BJ (cell line): ENCODE measurements around the gene OR8B4. TPM values are rescaled to one million over a fixed set of nuclear protein-coding genes. Genes with fewer than 3 reads are reported as not detected.
"Not testable (repeated sequence)": the region's sequence is repeated elsewhere in the genome, so short reads cannot be mapped to it uniquely, and the experiment has no call there.

Source experiments
- CTCF ChIA-PET: fragments of 350-600 bp; formaldehyde crosslinking; extraction: SDS; loops from one replicate; lab custom pipeline; 2021; ENCODE audit warnings: antibody characterized with exemption, inconsistent platforms; lab: Yijun Ruan, JAX
- POLR2A ChIA-PET: fragments of 300-600 bp; sonication (Branson Sonifier 250); formaldehyde crosslinking; extraction: SDS; loops from one replicate; lab custom pipeline; 2021; ENCODE audit warnings: antibody characterized with exemption; lab: Charles Lee
- DNase-seq: peaks from one replicate; pipeline ENCODE4 v3.0.0-alpha.2; 2011; ENCODE audit warnings: low read depth
- H3K27me3 ChIP-seq: 2 replicates; pipeline ENCODE4 v1.6.0; 2011; ENCODE audit warnings: low read length; ENCODE audit not compliant: control insufficient read depth, insufficient read depth
- H3K36me3 ChIP-seq: 2 replicates; pipeline ENCODE4 v1.5.1; 2011; ENCODE audit warnings: low read length; ENCODE audit not compliant: control insufficient read depth, insufficient read depth
- H3K4me3 ChIP-seq: 2 replicates; pipeline ENCODE4 v1.5.1; 2011; ENCODE audit warnings: low read depth, mild to moderate bottlenecking, control low read depth, low read length
- polyA plus RNA-seq: library from polyadenylated mRNA; depleted of rRNA; stranded (reverse); fragments of >200 nt; gene quantifications from 2 replicates; pipeline ENCODE4 v1.2.3, GENCODE V29; 2011
- TF ChIP-seq, protein P1 (sequence below): IDR thresholded peaks from 2 replicates; pipeline ENCODE4 v1.5.1; 2011; ENCODE audit warnings: low read depth, mild to moderate bottlenecking, control low read depth, inconsistent platforms, low read length, moderate library complexity; ENCODE audit not compliant: insufficient read depth

The OR8B4 gene
- polyA plus RNA-seq, 1 experiment, result not detected

DNA sequence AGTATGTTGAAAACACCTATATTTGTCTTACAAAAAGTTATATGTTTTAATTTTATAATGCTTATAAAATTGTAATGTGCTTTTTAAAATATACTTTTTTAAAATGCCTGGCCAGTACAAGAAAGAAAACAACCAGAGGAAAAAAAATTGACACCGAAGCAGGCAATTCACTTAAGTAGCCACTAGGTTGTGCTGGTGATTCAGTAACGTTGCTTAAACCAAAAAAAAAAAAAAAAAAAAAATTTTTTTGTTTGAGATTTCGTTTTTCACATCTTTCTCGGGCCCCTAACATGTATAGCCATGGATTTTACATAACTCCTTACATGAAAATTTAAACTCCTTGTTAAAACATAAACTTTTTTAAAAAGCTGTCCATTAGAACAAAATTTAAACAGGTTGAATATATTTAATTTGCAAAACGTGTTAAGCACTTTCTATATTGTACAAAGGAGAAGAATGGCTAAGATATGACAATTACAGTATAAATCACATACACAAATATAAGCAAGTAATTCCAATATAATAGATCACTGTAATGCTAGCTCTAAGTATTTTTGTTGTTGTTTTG is 9.2 kb downstream of the OR8B4 start:
- DNase-seq, result no peak
- TF ChIP-seq, protein P1, sequence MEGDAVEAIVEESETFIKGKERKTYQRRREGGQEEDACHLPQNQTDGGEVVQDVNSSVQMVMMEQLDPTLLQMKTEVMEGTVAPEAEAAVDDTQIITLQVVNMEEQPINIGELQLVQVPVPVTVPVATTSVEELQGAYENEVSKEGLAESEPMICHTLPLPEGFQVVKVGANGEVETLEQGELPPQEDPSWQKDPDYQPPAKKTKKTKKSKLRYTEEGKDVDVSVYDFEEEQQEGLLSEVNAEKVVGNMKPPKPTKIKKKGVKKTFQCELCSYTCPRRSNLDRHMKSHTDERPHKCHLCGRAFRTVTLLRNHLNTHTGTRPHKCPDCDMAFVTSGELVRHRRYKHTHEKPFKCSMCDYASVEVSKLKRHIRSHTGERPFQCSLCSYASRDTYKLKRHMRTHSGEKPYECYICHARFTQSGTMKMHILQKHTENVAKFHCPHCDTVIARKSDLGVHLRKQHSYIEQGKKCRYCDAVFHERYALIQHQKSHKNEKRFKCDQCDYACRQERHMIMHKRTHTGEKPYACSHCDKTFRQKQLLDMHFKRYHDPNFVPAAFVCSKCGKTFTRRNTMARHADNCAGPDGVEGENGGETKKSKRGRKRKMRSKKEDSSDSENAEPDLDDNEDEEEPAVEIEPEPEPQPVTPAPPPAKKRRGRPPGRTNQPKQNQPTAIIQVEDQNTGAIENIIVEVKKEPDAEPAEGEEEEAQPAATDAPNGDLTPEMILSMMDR, result peak; percentile 76
- no peaks in the 10 kb centered on the region for H3K27me3 ChIP-seq
- ChIA-PET CTCF (interaction anchor here (1.2 to 2.8 kb wide), 5 partner anchors 13 to 170 kb away, joined by 3 to 15 read pairs (median 6); no protein-coding TSS in a partner anchor), POLR2A (no interaction called here)
- no peaks in the 10 kb centered on the region for H3K36me3 ChIP-seq
- H3K4me3 ChIP-seq, result no peak overlapping the region

DNA sequence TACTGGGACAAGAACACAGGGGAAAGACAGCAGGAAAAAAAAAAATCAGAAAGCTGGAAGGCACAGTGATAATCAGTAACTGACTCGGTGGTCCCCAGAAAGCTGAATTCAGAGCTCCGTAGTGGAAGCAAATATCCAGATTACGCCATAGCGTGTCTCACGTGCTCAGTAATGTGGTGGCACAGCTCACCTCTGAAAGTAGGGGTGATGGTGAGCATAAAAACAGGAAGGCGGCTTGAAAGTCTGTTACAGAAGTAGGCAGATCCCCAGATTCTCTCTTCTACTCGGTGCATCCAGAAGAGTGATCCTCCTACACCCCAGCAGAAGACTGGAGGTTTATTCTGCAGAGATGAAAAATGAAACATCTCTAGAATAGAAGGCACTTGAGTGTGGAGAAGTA is 14.8 kb downstream of the OR8B4 start:
- POLR2A ChIA-PET, result no interaction called here
- Histone ChIP-seq H3K4me3 (no peak overlapping the region), H3K27me3 (no peaks in the 10 kb centered on the region), H3K36me3 (no peaks in the 10 kb centered on the region)
- CTCF ChIA-PET, result no interaction called here
- TF ChIP-seq, protein P1, result no peak
- no peak for DNase-seq

DNA sequence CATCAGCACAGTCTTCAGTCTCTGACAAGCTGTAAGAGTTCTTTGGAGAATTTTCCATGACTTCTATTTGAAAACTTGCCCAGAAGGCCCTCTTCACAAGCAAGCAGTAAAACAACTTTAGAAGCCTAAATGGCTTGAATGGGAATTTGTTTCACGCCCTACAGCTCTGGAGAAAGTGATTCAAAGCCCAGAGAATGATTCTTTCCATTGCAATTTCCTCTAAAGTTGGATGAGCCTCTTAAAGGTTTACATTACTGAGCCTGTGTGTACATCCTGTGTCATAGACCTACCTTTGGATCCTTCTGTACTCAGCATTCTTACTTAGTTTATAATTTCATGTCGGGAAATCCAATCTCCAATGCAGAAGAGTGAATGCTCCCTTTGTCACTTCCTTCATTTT is 19.1 kb downstream of the OR8B4 start:
- DNase-seq, result no peak
- CTCF ChIA-PET, result no interaction called here
- Histone ChIP-seq H3K4me3 (no peak overlapping the region), H3K27me3 (no peaks in the 10 kb centered on the region), H3K36me3 (no peaks in the 10 kb centered on the region)
- TF ChIP-seq, protein P1, result no peak
- POLR2A ChIA-PET, result no interaction called here

DNA sequence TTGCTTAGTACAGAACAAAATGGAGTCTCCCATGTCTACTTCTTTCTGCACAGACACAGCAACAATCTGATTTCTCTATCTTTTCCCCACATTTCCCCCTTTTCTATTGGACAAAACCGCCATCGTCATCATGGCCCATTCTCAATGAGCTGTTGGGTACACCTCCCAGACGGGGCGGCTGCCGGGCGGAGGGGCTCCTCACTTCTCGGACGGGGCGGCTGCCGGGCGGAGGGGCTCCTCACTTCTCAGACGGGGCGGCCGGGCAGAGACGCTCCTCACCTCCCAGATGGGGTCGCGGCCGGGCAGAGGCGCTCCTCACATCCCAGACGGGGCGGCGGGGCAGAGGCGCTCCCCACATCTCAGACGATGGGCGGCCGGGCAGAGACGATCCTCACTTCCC is 21.5 kb downstream of the OR8B4 start:
- DNase-seq, H3K36me3 ChIP-seq, H3K27me3 ChIP-seq, POLR2A ChIA-PET, H3K4me3 ChIP-seq: not testable (repeated sequence)
- CTCF ChIA-PET, result interaction anchor here (1.4 to 1.7 kb wide), 2 partner anchors 16 to 180 kb away, joined by 5 to 6 read pairs; no protein-coding TSS in a partner anchor

DNA sequence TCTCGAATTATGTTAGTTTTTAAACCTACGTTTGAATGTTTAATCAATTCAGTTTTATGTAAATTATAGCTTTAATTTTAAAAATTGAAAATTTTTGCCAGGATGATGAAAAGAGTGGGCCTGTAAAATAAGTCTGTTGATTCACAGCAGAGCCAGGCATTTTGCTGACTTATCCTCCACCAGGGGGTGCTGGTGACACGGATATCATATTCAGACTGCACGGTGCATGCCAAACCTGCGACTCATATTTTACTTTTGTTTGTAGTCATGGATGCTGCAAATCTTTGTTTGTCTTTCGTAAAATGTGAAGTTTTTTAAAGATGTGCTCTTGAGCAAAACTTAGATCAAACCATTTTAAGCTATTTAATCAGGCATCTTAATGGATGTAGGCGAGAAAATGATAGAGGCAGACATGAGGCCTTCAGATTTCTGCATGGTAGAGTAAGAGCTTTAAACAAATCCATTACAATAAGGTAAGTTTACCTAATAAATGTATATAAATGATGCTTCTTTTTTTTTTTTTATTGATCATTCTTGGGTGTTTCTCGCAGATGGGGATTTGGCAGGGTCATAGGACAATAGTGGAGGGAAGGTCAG is 22.2 kb downstream of the OR8B4 start:
- peak; percentile 25 for DNase-seq
- POLR2A ChIA-PET, result no interaction called here
- TF ChIP-seq, protein P1, result peak; percentile 74
- H3K4me3 ChIP-seq, result no peak overlapping the region
- H3K36me3 ChIP-seq, result no peaks in the 10 kb centered on the region
- CTCF ChIA-PET, result interaction anchor here (0.9 to 1.7 kb wide), 6 partner anchors 14 to 338 kb away, joined by 3 to 6 read pairs (median 4); no protein-coding TSS in a partner anchor
- H3K27me3 ChIP-seq, result no peaks in the 10 kb centered on the region
